Left lung (tissue), 10 donors: ENCODE measurements around the gene HEPACAM2. TPM values are rescaled to one million over a fixed set of nuclear protein-coding genes. Genes with fewer than 3 reads are reported as not detected.
A peak's percentile ranks its signal among the peaks of the same experiment; 100 is the strongest.

Source experiments
- ATAC-seq: fragments of 200-7000 bp; cut with Tn5 transposase; one replicate; pipeline ENCODE4 v1.9.1; 2020; ENCODE audit warnings: moderate library complexity
- DNase-seq, 4 donors: peaks; one replicate each; pipeline ENCODE4 v3.0.0-alpha.2; 2013 to 2020
- H3K27ac ChIP-seq, 2 donors: fragments of 200-600 bp; sonication (generic) in 1 of 2; one replicate each; pipeline versions ENCODE4 v1.5.0 to v1.8.0; 2020 to 2021
- H3K27me3 ChIP-seq, 2 donors: fragments of 200-600 bp; sonication (generic) in 1 of 2; one replicate each; pipeline versions ENCODE4 v1.5.0 to v1.8.0; 2020 to 2021
- H3K36me3 ChIP-seq, 2 donors: fragments of 200-600 bp; sonication (generic) in 1 of 2; one replicate each; pipeline versions ENCODE4 v1.5.0 to v1.8.0; 2020 to 2021
- H3K4me1 ChIP-seq, 2 donors: fragments of 200-600 bp; one replicate each; pipeline ENCODE4 v1.8.0; 2021
- H3K4me3 ChIP-seq, 2 donors: fragments of 200-600 bp; sonication (generic) in 1 of 2; one replicate each; pipeline versions ENCODE4 v1.5.0 to v1.8.0; 2020 to 2021; ENCODE audit warnings: mild to moderate bottlenecking in 1 of 2
- H3K9me3 ChIP-seq, 2 donors: fragments of 200-600 bp; sonication (generic) in 1 of 2; one replicate each; pipeline versions ENCODE4 v1.5.0 to v1.8.0; 2020 to 2021
- CTCF ChIP-seq, 2 donors: fragments of 200-600 bp; sonication (generic) in 1 of 2; IDR thresholded peaks; one replicate each; pipeline versions ENCODE4 v1.5.0 to v1.8.0; 2021; ENCODE audit warnings: antibody characterized with exemption in 2 of 2
- intact Hi-C, 2 donors: fragments of 100-400 bp; cut with DNase I; formaldehyde crosslinking; loops; one replicate each; pipeline versions ENCODE4 v1.11.2 to v1.14.2; 2022
- polyA plus RNA-seq, 6 donors: library from polyadenylated mRNA; unstranded; fragments of 120-200 nt; gene quantifications; one replicate each; pipeline ENCODE4 v1.2.1, GENCODE V29; 2013; ENCODE audit not compliant: insufficient read length in 6 of 6
- total RNA-seq, 2 donors: library from RNA; stranded (reverse); fragmentation: NEBNext Ultra II Directional; extraction: Animal tissue kit (Norgen Biotek cat#: 25700); gene quantifications; one replicate each; pipeline ENCODE4 v1.2.1, GENCODE V29; 2021
- donor health status: DM: no; HTN: yes; CAD: no.
- donor health status: DM: no; HTN: no; CAD: no.

The HEPACAM2 gene
- total and polyA plus RNA-seq, 8 donors = 1.0 to 4.6 (median 2.4) TPM; not detected in 2

DNA sequence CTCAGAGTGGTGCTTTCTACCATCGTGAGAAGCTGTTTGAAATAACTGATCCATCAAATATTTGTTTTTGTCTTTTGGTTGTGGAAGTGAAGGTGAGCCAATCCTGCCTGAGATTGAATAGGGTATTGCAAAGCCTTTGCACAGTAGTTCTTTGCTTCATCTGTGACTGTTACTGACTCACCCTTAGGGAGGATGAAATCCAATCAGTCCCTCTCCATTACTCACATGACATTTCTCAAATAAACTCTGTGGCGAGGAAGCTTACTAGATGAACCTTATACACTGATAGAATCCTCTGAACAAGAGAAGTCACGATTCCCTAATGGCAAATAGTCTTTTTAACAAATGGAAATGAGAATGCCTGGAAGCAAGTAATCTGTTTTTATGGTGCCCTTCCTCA is 31.9 kb downstream of the HEPACAM2 start:
- Histone ChIP-seq H3K27ac (no peak overlapping the region), H3K27me3 (no peaks in the 10 kb centered on the region), H3K4me3 (no peak overlapping the region), H3K4me1 (no peaks in the 10 kb centered on the region), H3K9me3 (no peaks in the 10 kb centered on the region), H3K36me3 (no peaks in the 10 kb centered on the region)
- DNase-seq (no peak), ATAC-seq (no peak)
- intact Hi-C loops = no loop called here
- TF ChIP-seq CTCF (IDR thresholded peaks at IDR 0.05) = no peak

- no peaks in the 10 kb centered on the region for H3K9me3 ChIP-seq
- DNase-seq (no peak), ATAC-seq (no peak)
- H3K4me3 ChIP-seq = no peak overlapping the region
- no peak overlapping the region for H3K27ac ChIP-seq
- intact Hi-C loops = no loop called here
- H3K27me3 ChIP-seq = no peaks in the 10 kb centered on the region
- TF ChIP-seq CTCF (IDR thresholded peaks at IDR 0.05) = no peak
- H3K4me1 ChIP-seq = no peaks in the 10 kb centered on the region
- no peaks in the 10 kb centered on the region for H3K36me3 ChIP-seq
Measured at GRCh38 chr7:93188870-93189634, 37.2 kb downstream of the HEPACAM2 start.

DNA sequence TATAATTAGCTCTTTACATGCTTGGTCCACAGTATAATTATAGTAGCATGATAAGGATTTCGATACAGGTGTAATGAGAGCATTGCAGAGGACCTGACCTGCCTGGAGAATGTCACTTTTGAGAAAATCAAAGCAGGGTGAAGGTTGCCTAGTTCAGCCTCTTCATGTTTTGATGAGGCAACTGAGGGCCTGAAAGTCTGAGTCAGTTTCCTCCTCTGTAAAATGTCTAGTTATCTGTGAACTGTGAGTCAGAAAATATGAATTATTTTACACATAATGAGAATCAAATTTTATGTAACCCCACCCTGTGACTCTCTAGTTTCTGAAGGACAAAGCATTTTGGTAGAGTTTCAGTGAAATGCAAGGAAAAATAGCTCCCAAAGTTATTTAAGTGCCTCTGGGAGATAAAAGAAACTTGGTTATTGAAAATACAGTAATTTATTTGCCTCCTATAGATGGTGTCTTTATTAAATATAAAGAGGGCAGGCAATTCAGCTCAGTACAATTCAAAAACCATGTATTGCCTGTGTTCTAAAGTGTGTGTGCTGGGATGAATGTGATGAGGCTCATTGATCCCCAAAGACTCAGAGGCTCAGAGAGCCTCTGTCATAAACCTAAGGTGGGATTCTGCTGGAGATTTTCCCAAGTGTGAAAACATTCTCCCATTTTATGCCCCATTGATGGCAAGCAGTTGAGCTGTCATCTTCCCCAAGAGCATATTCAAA is 40.8 kb downstream of the HEPACAM2 start:
- H3K27me3 ChIP-seq = no peaks in the 10 kb centered on the region
- TF ChIP-seq CTCF (IDR thresholded peaks at IDR 0.05) = no peak
- ATAC-seq (no peak), DNase-seq (no peak)
- no peak overlapping the region for H3K27ac ChIP-seq
- H3K36me3 ChIP-seq = no peaks in the 10 kb centered on the region
- H3K4me1 ChIP-seq = no peaks in the 10 kb centered on the region
- H3K4me3 ChIP-seq = no peak overlapping the region
- H3K9me3 ChIP-seq = no peaks in the 10 kb centered on the region
- intact Hi-C loops = no loop called here

- intact Hi-C loops = no loop called here
- Histone ChIP-seq H3K27ac (no peak overlapping the region), H3K27me3 (no peaks in the 10 kb centered on the region), H3K36me3 (no peaks in the 10 kb centered on the region), H3K9me3 (no peaks in the 10 kb centered on the region), H3K4me1 (no peaks in the 10 kb centered on the region), H3K4me3 (no peak overlapping the region)
- DNase-seq (no peak), ATAC-seq (no peak)
- no peak for TF ChIP-seq CTCF (IDR thresholded peaks at IDR 0.05)
Measured at GRCh38 chr7:93179173-93179572, 47.1 kb downstream of the HEPACAM2 start.

- intact Hi-C loops = no loop called here
- no peak for TF ChIP-seq CTCF (IDR thresholded peaks at IDR 0.05)
- no peak overlapping the region for H3K27ac ChIP-seq
- no peaks in the 10 kb centered on the region for H3K4me1 ChIP-seq
- H3K9me3 ChIP-seq = peaks cover 0 to 2% of the 10 kb centered on the region in 2 donors
- no peak for ATAC-seq
- no peaks in the 10 kb centered on the region for H3K36me3 ChIP-seq
- DNase-seq = peak in 2 of 4 donors; percentile 2 to 10
- no peak overlapping the region for H3K4me3 ChIP-seq
- no peaks in the 10 kb centered on the region for H3K27me3 ChIP-seq
Measured at GRCh38 chr7:93178213-93178612, 48.1 kb downstream of the HEPACAM2 start.
